Transverse colon (tissue), 3 donors: ENCODE results near the gene SETD3.

Experiments
- CTCF ChIP-seq, 5 experiments: fragments of 200-600 bp in 3 of 5; fragments of 450-650 bp in 2 of 5; sonication (generic) in 3 of 5; IDR thresholded peaks; 1 replicate in 2 of 5; 2 replicates in 3 of 5; pipeline ENCODE4 v1.5.1; 2016 to 2017; ENCODE audit warnings: antibody characterized with exemption in 5 of 5, inconsistent platforms in 3 of 5, mild to moderate bottlenecking in 2 of 5, moderate library complexity in 1 of 5
- EP300 ChIP-seq: sonication (generic); formaldehyde crosslinking; IDR thresholded peaks from one replicate; pipeline ENCODE4 v1.6.1; 2017; ENCODE audit warnings: antibody characterized with exemption, low read depth
- POLR2A ChIP-seq: fragments of 450-650 bp; IDR thresholded peaks from one replicate; pipeline ENCODE4 v1.6.1; 2016; ENCODE audit warnings: antibody characterized with exemption, mild to moderate bottlenecking, moderate library complexity

- TF ChIP-seq CTCF (IDR thresholded peaks at IDR 0.05), result no peak
- no peak for TF ChIP-seq POLR2A
- TF ChIP-seq EP300, result no peak
These were observed 52.9 kb downstream of the SETD3 start for GRCh38 chr14:99427632-99428300.
